HepG2 (cell line): ENCODE data around the gene PRR33. TPM values are rescaled to one million over a fixed set of nuclear protein-coding genes. Genes with fewer than 3 reads are reported as not detected.

ENCODE experiments used
- ARNTL ChIP-seq: sonication (generic); formaldehyde crosslinking; IDR thresholded peaks from 2 replicates; pipeline ENCODE4 v1.4.0; 2020; ENCODE audit warnings: mild to moderate bottlenecking, missing genetic modification reagents
- CHD2 ChIP-seq: IDR thresholded peaks from 2 replicates; pipeline ENCODE4 v1.6.1; 2011; ENCODE audit warnings: low read depth, low read length, improper control_type of control experiment
- GLMP ChIP-seq: sonication (generic); formaldehyde crosslinking; IDR thresholded peaks from 2 replicates; pipeline ENCODE4 v1.9.0; 2021; ENCODE audit warnings: missing genetic modification reagents, mild to moderate bottlenecking, borderline replicate concordance
- HHEX ChIP-seq: IDR thresholded peaks from 2 replicates; pipeline ENCODE4 v1.6.1; 2016; ENCODE audit warnings: control low read depth
- HNF1B ChIP-seq: sonication (generic); formaldehyde crosslinking; IDR thresholded peaks from 2 replicates; pipeline ENCODE4 v1.5.1; 2020; ENCODE audit warnings: mild to moderate bottlenecking, moderate library complexity, missing genetic modification reagents
- KDM4B ChIP-seq: sonication (generic); formaldehyde crosslinking; IDR thresholded peaks from 2 replicates; pipeline ENCODE4 v1.4.0; 2020; ENCODE audit warnings: missing genetic modification reagents
- NFIB ChIP-seq: sonication (generic); formaldehyde crosslinking; IDR thresholded peaks from 2 replicates; pipeline ENCODE4 v1.9.0; 2021; ENCODE audit warnings: missing genetic modification reagents, mild to moderate bottlenecking, borderline replicate concordance
- NR3C1 ChIP-seq: sonication (generic); formaldehyde crosslinking; IDR thresholded peaks from 2 replicates; pipeline ENCODE4 v1.4.0; 2020; ENCODE audit warnings: missing genetic modification reagents
- PCBP2 ChIP-seq: fragments of 200-400 bp; formaldehyde crosslinking; optimal IDR thresholded peaks from 2 replicates; pipeline ENCODE3; 2018; ENCODE audit warnings: low read length, low read depth; ENCODE audit not compliant: poor library complexity, severe bottlenecking
- RFXANK ChIP-seq: IDR thresholded peaks from 2 replicates; pipeline ENCODE4 v1.6.1; 2016
- SMAD3 ChIP-seq: sonication (generic); formaldehyde crosslinking; IDR thresholded peaks from 2 replicates; pipeline ENCODE4 v1.4.0; 2020; ENCODE audit warnings: missing genetic modification reagents
- SRSF9 ChIP-seq: fragments of 200-400 bp; formaldehyde crosslinking; IDR thresholded peaks from 2 replicates; pipeline ENCODE4 v1.6.1; 2018; ENCODE audit warnings: borderline replicate concordance, mild to moderate bottlenecking, low read depth, low read length; ENCODE audit not compliant: insufficient read depth, poor library complexity, severe bottlenecking
- TCF7 ChIP-seq: sonication (generic); IDR thresholded peaks from 2 replicates; pipeline ENCODE4 v1.6.1; 2016; ENCODE audit warnings: antibody characterized with exemption, low read depth
- ZFP36L1 ChIP-seq: sonication (generic); formaldehyde crosslinking; IDR thresholded peaks from 2 replicates; pipeline ENCODE4 v1.8.0; 2022; ENCODE audit warnings: mild to moderate bottlenecking, missing genetic modification reagents, moderate library complexity
- ZNF230 ChIP-seq: sonication (generic); formaldehyde crosslinking; IDR thresholded peaks from 2 replicates; pipeline ENCODE4 v1.4.0; 2020; ENCODE audit warnings: mild to moderate bottlenecking, missing genetic modification reagents
- ZNF503 ChIP-seq: sonication (generic); formaldehyde crosslinking; IDR thresholded peaks from 2 replicates; pipeline ENCODE4 v1.4.0; 2020; ENCODE audit warnings: missing genetic modification reagents
- ZNF530 ChIP-seq: sonication (generic); formaldehyde crosslinking; IDR thresholded peaks from 2 replicates; pipeline ENCODE4 v1.5.0; 2020; ENCODE audit warnings: low read depth, mild to moderate bottlenecking, missing genetic modification reagents
- ZNF639 ChIP-seq: conservative IDR thresholded peaks from 2 replicates; pipeline ENCODE4 v1.6.1; 2018; ENCODE audit warnings: missing genetic modification reagents
- ZNF644 ChIP-seq: IDR thresholded peaks from 2 replicates; pipeline ENCODE4 v1.6.1; 2016; ENCODE audit warnings: low read depth
- ZNF740 ChIP-seq: sonication (generic); formaldehyde crosslinking; IDR thresholded peaks from 2 replicates; pipeline ENCODE4 v1.4.0; 2020; ENCODE audit warnings: missing genetic modification reagents
- ZNF850 ChIP-seq: sonication (generic); formaldehyde crosslinking; conservative IDR thresholded peaks from 2 replicates; pipeline ENCODE4 v1.9.0; 2021; ENCODE audit warnings: mild to moderate bottlenecking, missing genetic modification reagents
- ZSCAN22 ChIP-seq: sonication (generic); formaldehyde crosslinking; IDR thresholded peaks from 2 replicates; pipeline ENCODE4 v1.4.0; 2020; ENCODE audit warnings: mild to moderate bottlenecking, missing genetic modification reagents
- polyA plus RNA-seq, 8 experiments: library from polyadenylated mRNA; depleted of rRNA in 3 of 8; stranded (reverse) in 7 of 8; unstranded in 1 of 8; fragments of >200 nt; fragmentation: Illumina TruSeq in 4 of 8; extraction: Trizol in 4 of 8; gene quantifications; 2 replicates each; pipeline versions ENCODE4 v1.2.1 to v1.2.3, GENCODE V29; 2011 to 2016; ENCODE audit warnings: low read depth in 4 of 8, missing spikeins in 1 of 8, mixed read lengths in 1 of 8; ENCODE audit not compliant: insufficient read depth in 1 of 8
- total RNA-seq, 5 experiments: library from RNA; depleted of rRNA; stranded (reverse); fragments of >200 nt; fragmentation: Illumina TruSeq; extraction: Trizol; gene quantifications; 2 replicates each; pipeline ENCODE4 v1.2.3, GENCODE V29; 2016; ENCODE audit warnings: low read depth in 1 of 5

The PRR33 gene
- total and polyA plus RNA-seq, 2 of the 13 experiments (the other 11 are each of a cell fraction or from before 2014, with no cell fraction given): not detected

GRCh38 chr11:1842149-1843097 lies 49.3 kb downstream of the PRR33 start (continued):
- TF ChIP-seq ZSCAN22 (CRISPR knock-in tag): no peak
- peak; percentile 99 for TF ChIP-seq HNF1B (CRISPR knock-in tag)
- TF ChIP-seq ZFP36L1 (CRISPR knock-in tag): no peak
- TF ChIP-seq GLMP (CRISPR knock-in tag): no peak
- peak; percentile 84; the same call in 1 of the 2 replicates for TF ChIP-seq SMAD3 (CRISPR knock-in tag)
- TF ChIP-seq TCF7: peak; percentile 96
- TF ChIP-seq SRSF9: no peak
- TF ChIP-seq ZNF644 (CRISPR knock-in tag): peak; percentile 58; the same call in 1 of the 2 replicates
- TF ChIP-seq PCBP2: no peak
- TF ChIP-seq ZNF503 (CRISPR knock-in tag): peak; percentile 73; the same call in 1 of the 2 replicates
- TF ChIP-seq ZNF740 (CRISPR knock-in tag): no peak
- TF ChIP-seq ZNF530 (CRISPR knock-in tag): no peak
- no peak for TF ChIP-seq NFIB (CRISPR knock-in tag)
- TF ChIP-seq RFXANK (CRISPR knock-in tag): no peak
- no peak for TF ChIP-seq NR3C1
- TF ChIP-seq HHEX (CRISPR knock-in tag): no peak
- TF ChIP-seq CHD2: no peak
- no peak for TF ChIP-seq KDM4B (CRISPR knock-in tag)
- TF ChIP-seq ZNF850 (CRISPR knock-in tag): no peak; the same call in 1 of the 2 replicates
- no peak for TF ChIP-seq ZNF230 (CRISPR knock-in tag)
- TF ChIP-seq ARNTL (CRISPR knock-in tag): peak; percentile 96
- TF ChIP-seq ZNF639 (CRISPR knock-in tag): peak; percentile 74; the same call in 1 of the 2 replicates
